Erythroblast (primary cell): ENCODE data around the gene NAP1L4.

Experiments
- GATA1 ChIP-seq: IDR thresholded peaks from 2 replicates; pipeline ENCODE4 v1.6.1; 2011; ENCODE audit warnings: low read depth, mild to moderate bottlenecking, control low read depth, low read length, moderate library complexity
- POLR2A ChIP-seq: IDR thresholded peaks from 2 replicates; pipeline ENCODE4 v1.6.1; 2011; ENCODE audit warnings: mild to moderate bottlenecking, low read length

GRCh38 chr11:2963761-2964160 lies 28.4 kb downstream of the NAP1L4 start:
- no peak for TF ChIP-seq POLR2A
- no peak for TF ChIP-seq GATA1
